Measurements from ENCODE around the gene CTIF. TPM values are rescaled to one million over a fixed set of nuclear protein-coding genes. Genes with fewer than 3 reads are reported as not detected.

Gene CTIF
- total and polyA plus RNA-seq, 12 donors, result 44.5 to 74.1 (median 58.9) TPM

- 75 to 78% methylated on average over 7 of the region's 7 CpGs for WGBS, 2 donors
- intact Hi-C loops (cut with DNase I), result loop anchor here in 1 of 10 donors (10.0 kb wide), 1 partner anchor 752 kb away; no protein-coding TSS in a partner anchor
- no peak for DNase-seq
- H3K9me3 ChIP-seq, result no peaks in the 10 kb centered on the region
- peaks cover 0 to 81% (median 34%) of the 10 kb centered on the region in 9 donors for H3K4me1 ChIP-seq
- no peaks in the 10 kb centered on the region for H3K27me3 ChIP-seq
- peaks cover 0 to 24% (median 0%) of the 10 kb centered on the region in 9 donors for H3K36me3 ChIP-seq
- peak in 1 of 8 donors; percentile 40 for ATAC-seq
- H3K4me3 ChIP-seq, result no peak overlapping the region
- no peak for TF ChIP-seq CTCF (IDR thresholded peaks at IDR 0.05)
- H3K27ac ChIP-seq, result peak overlapping the region in 2 of 10 donors; percentile 2 to 21
These were observed 154.2 kb downstream of the CTIF start for GRCh38 chr18:48693006-48693405.

- DNase-seq, result no peak
- Histone ChIP-seq H3K4me1 (peaks cover 0 to 74% (median 33%) of the 10 kb centered on the region in 9 donors), H3K27me3 (no peaks in the 10 kb centered on the region), H3K4me3 (no peak overlapping the region), H3K27ac (peak overlapping the region in 3 of 10 donors; percentile 2 to 47 (median 21)), H3K9me3 (no peaks in the 10 kb centered on the region), H3K36me3 (peaks cover 0 to 19% (median 0%) of the 10 kb centered on the region in 9 donors)
- no peak for TF ChIP-seq CTCF (IDR thresholded peaks at IDR 0.05)
- intact Hi-C loops (cut with DNase I), result loop anchor here in 1 of 10 donors (10.0 kb wide), 1 partner anchor 751 kb away; no protein-coding TSS in a partner anchor
- no peak for ATAC-seq
- WGBS, 2 donors, result 87 to 90% methylated on average over 8 of the region's 8 CpGs
These were observed 154.9 kb downstream of the CTIF start for GRCh38 chr18:48693625-48694262.

- Histone ChIP-seq H3K9me3 (no peaks in the 10 kb centered on the region), H3K27ac (peak overlapping the region in 1 of 10 donors; percentile 47), H3K4me1 (peaks cover 0 to 70% (median 33%) of the 10 kb centered on the region in 9 donors), H3K36me3 (peaks cover 0 to 16% (median 0%) of the 10 kb centered on the region in 9 donors), H3K27me3 (no peaks in the 10 kb centered on the region), H3K4me3 (no peak overlapping the region)
- ATAC-seq (no peak), DNase-seq (no peak)
- 93 to 97% methylated on average over 5 of the region's 5 CpGs for WGBS, 2 donors
- intact Hi-C loops (cut with DNase I), result loop anchor here in 1 of 10 donors (10.0 kb wide), 1 partner anchor 751 kb away; no protein-coding TSS in a partner anchor
- no peak for TF ChIP-seq CTCF (IDR thresholded peaks at IDR 0.05)
These were observed 155.5 kb downstream of the CTIF start for GRCh38 chr18:48694295-48694694.

- intact Hi-C loops (cut with DNase I), result loop anchor here in 1 of 10 donors (10.0 kb wide), 1 partner anchor 749 kb away; no protein-coding TSS in a partner anchor
- ATAC-seq (no peak), DNase-seq (no peak)
- H3K27ac ChIP-seq, result no peak overlapping the region
- H3K4me3 ChIP-seq, result no peak overlapping the region
- H3K9me3 ChIP-seq, result no peaks in the 10 kb centered on the region
- peaks cover 0 to 65% (median 30%) of the 10 kb centered on the region in 9 donors for H3K4me1 ChIP-seq
- no peak for TF ChIP-seq CTCF (IDR thresholded peaks at IDR 0.05)
- H3K27me3 ChIP-seq, result no peaks in the 10 kb centered on the region
- 64 to 77% methylated on average over 9 of the region's 9 CpGs for WGBS, 2 donors
- H3K36me3 ChIP-seq, result peaks cover 0 to 6% (median 0%) of the 10 kb centered on the region in 9 donors
These were observed 156.8 kb downstream of the CTIF start for GRCh38 chr18:48695671-48696070.

Measured in heart right ventricle (tissue), 16 donors.